HL-60 (cell line): Measurements from ENCODE around the gene C1QTNF3.

ENCODE experiments used
- DNase-seq, 2 experiments: peaks; one replicate each; pipeline ENCODE4 v3.0.0-alpha.2; 2010 to 2020; ENCODE audit warnings: low read depth in 1 of 2, low spot score in 1 of 2
- H3K27ac ChIP-seq: fragments of 250-450 bp; sonication (Bioruptor Pico); replicated peaks from 2 replicates; pipeline ENCODE4 v1.5.1; 2020; ENCODE audit warnings: mild to moderate bottlenecking, moderate library complexity
- H3K27me3 ChIP-seq: fragments of 250-450 bp; sonication (Bioruptor Pico); 2 replicates; pipeline ENCODE4 v1.5.1; 2021; ENCODE audit warnings: mild to moderate bottlenecking, moderate library complexity; ENCODE audit not compliant: insufficient read depth, poor library complexity, severe bottlenecking
- H3K4me3 ChIP-seq: replicated peaks from 2 replicates; pipeline ENCODE4 v1.5.1; 2011; ENCODE audit warnings: mild to moderate bottlenecking, control low read depth, low read length; ENCODE audit not compliant: insufficient read depth
- CTCF ChIP-seq: IDR thresholded peaks from one replicate; pipeline ENCODE4 v1.5.1; 2011; ENCODE audit warnings: low read length, control low read depth, inconsistent platforms; ENCODE audit not compliant: insufficient read depth
- GABPA ChIP-seq: IDR thresholded peaks from 2 replicates; pipeline ENCODE4 v1.6.1; 2012; ENCODE audit warnings: low read depth
- POLR2AphosphoS5 ChIP-seq: IDR thresholded peaks from 2 replicates; pipeline ENCODE4 v1.6.1; 2012; ENCODE audit warnings: low read depth
- REST ChIP-seq: IDR thresholded peaks from 2 replicates; pipeline ENCODE4 v1.6.1; 2012; ENCODE audit warnings: low read depth; ENCODE audit not compliant: insufficient replicate concordance
- SPI1 ChIP-seq: IDR thresholded peaks from 2 replicates; pipeline ENCODE4 v1.6.1; 2012; ENCODE audit warnings: low read depth, mild to moderate bottlenecking, borderline replicate concordance

Gene C1QTNF3

GRCh38 chr5:34003941-34004340, 39.1 kb downstream of the C1QTNF3 start:
- H3K27me3 ChIP-seq, result no peaks in the 10 kb centered on the region
- H3K4me3 ChIP-seq, result no peak overlapping the region
- no peak for TF ChIP-seq REST
- no peak for TF ChIP-seq SPI1
- no peak for TF ChIP-seq CTCF
- no peak for TF ChIP-seq POLR2AphosphoS5
- no peak for TF ChIP-seq GABPA
- H3K27ac ChIP-seq, result no peak overlapping the region
- no peak for DNase-seq

GRCh38 chr5:34002629-34003328, 40.2 kb downstream of the C1QTNF3 start:
- TF ChIP-seq REST (no peak), POLR2AphosphoS5 (no peak)
- Histone ChIP-seq H3K27ac (no peak overlapping the region), H3K27me3 (no peaks in the 10 kb centered on the region), H3K4me3 (no peak overlapping the region)
- no peak for DNase-seq

- TF ChIP-seq SPI1 (no peak), CTCF (no peak), REST (no peak), GABPA (no peak), POLR2AphosphoS5 (no peak)
- H3K27ac ChIP-seq, result peak overlapping the region; percentile 40
- H3K27me3 ChIP-seq, result no peaks in the 10 kb centered on the region
- H3K4me3 ChIP-seq, result no peak overlapping the region
- peak in 1 of 2 experiments; percentile 35 for DNase-seq
These were observed 41.7 kb downstream of the C1QTNF3 start for GRCh38 chr5:34001241-34001841.
